Adrenal gland (tissue), 12 donors: Measurements from ENCODE around the gene RNASE9. TPM values are rescaled to one million over a fixed set of nuclear protein-coding genes. Genes with fewer than 3 reads are reported as not detected.
"Not testable (repeated sequence)": the region's sequence is repeated elsewhere in the genome, so short reads cannot be mapped to it uniquely, and the experiment has no call there.

Experiments used
- DNase-seq, 7 donors: peaks; one replicate each; pipeline ENCODE4 v3.0.0-alpha.2; 2019 to 2020
- H3K27ac ChIP-seq, 5 donors: fragments of 200-600 bp; sonication (generic) in 4 of 5; 1 replicate in 3 of 5; 2 replicates in 2 of 5; pipeline versions ENCODE4 v1.5.1 to v1.8.0; 2016 to 2020; ENCODE audit warnings: mild to moderate bottlenecking in 1 of 5
- H3K27me3 ChIP-seq: fragments of 200-600 bp; 2 replicates; pipeline ENCODE4 v1.8.0; 2021
- H3K36me3 ChIP-seq, 2 donors: fragments of 200-600 bp; replicated peaks in 1 of 2; 1 replicate in 1 of 2; 2 replicates in 1 of 2; pipeline versions ENCODE4 v1.5.1 to v1.8.0; 2018 to 2022
- H3K4me1 ChIP-seq, 2 donors: fragments of 200-600 bp; replicated peaks in 1 of 2; 1 replicate in 1 of 2; 2 replicates in 1 of 2; pipeline versions ENCODE4 v1.5.1 to v1.8.0; 2018 to 2021
- H3K4me3 ChIP-seq, 4 donors: fragments of 200-600 bp; sonication (generic) in 3 of 4; one replicate each; pipeline ENCODE4 v1.5.1; 2016 to 2018
- H3K9me3 ChIP-seq, 3 donors: fragments of 200-600 bp; sonication (generic) in 1 of 3; replicated peaks in 1 of 3; 1 replicate in 2 of 3; 2 replicates in 1 of 3; pipeline versions ENCODE4 v1.5.1 to v1.8.0; 2016 to 2021
- CTCF ChIP-seq, 6 experiments: fragments of 450-650 bp in 4 of 6; fragments of 200-600 bp in 2 of 6; sonication (generic) in 1 of 6; IDR thresholded peaks; 1 replicate in 5 of 6; 2 replicates in 1 of 6; pipeline versions ENCODE4 v1.5.1 to v1.8.0; 2016 to 2021; ENCODE audit warnings: antibody characterized with exemption in 6 of 6, mild to moderate bottlenecking in 2 of 6, moderate library complexity in 1 of 6
- POLR2A ChIP-seq, 2 donors: fragments of 450-650 bp; IDR thresholded peaks; one replicate each; pipeline ENCODE4 v1.6.1; 2017; ENCODE audit warnings: antibody characterized with exemption in 2 of 2, mild to moderate bottlenecking in 2 of 2, moderate library complexity in 1 of 2
- WGBS, 4 donors: extraction: QIAGEN DNeasy Blood & Tissue Kit in 2 of 4; methylation state at CpG; one replicate each; pipeline versions ENCODE4 v1.1.5 to v1.1.7; 2013 to 2017; 5-methylcytosine and 5-hydroxymethylcytosine counted together
- intact Hi-C, 2 donors: fragments of 100-400 bp; cut with DNase I; formaldehyde crosslinking; loops; one replicate each; pipeline versions ENCODE4 v1.14.1 to v1.15.0; 2022 to 2023
- polyA plus RNA-seq, 3 donors: library from polyadenylated mRNA; stranded (reverse); fragments of 200-250 nt in 2 of 3; fragments of 350-450 nt in 1 of 3; fragmentation: Illumina TruSeq in 1 of 3; extraction: RNeasy Lipid Tissue Mini Kit (QIAGEN cat#74804) in 1 of 3; gene quantifications; one replicate each; pipeline ENCODE4 v1.2.3, GENCODE V29; 2013 to 2014
- total RNA-seq, 9 donors: library from RNA; depleted of rRNA in 4 of 9; stranded (reverse); fragments of >200 nt in 4 of 9; fragments of 120-200 nt in 1 of 9; fragmentation: NEBNext Ultra II Directional in 1 of 9; extraction: Animal tissue kit (Norgen Biotek cat#: 25700) in 1 of 9; gene quantifications; one replicate each; pipeline versions ENCODE4 v1.1.0 to v1.2.4, GENCODE V29; 2013 to 2023
- donor health status: healthy with polysubstance abuse.
- donor health status: Bipolar disorder and iron deficiency.
- donor health status: DM: yes; HTN: yes; CAD: no.
- donor health status: DM: no; HTN: no; CAD: no.
- donor health status: DM: no; HTN: no; CAD: no.
- donor health status: DM: yes; HTN: yes; CAD: no.

Gene RNASE9
- total and polyA plus RNA-seq, 12 donors = not detected

GRCh38 chr14:20569066-20569465, 8.2 kb upstream of the RNASE9 start:
- Histone ChIP-seq H3K27me3 (no peaks in the 10 kb centered on the region), H3K4me3 (no peak overlapping the region), H3K9me3 (peaks cover 0 to 13% (median 0%) of the 10 kb centered on the region in 3 donors), H3K36me3 (no peaks in the 10 kb centered on the region), H3K4me1 (no peaks in the 10 kb centered on the region), H3K27ac (no peak overlapping the region)
- DNase-seq = no peak
- no peak for TF ChIP-seq POLR2A (IDR thresholded peaks at IDR 0.05)
- no peak for TF ChIP-seq CTCF (IDR thresholded peaks at IDR 0.05)
- intact Hi-C loops = no loop called here

GRCh38 chr14:20568393-20568792, 7.5 kb upstream of the RNASE9 start:
- intact Hi-C loops = no loop called here
- 54 to 77% (median 66%) methylated on average over 3 of the region's 3 CpGs for WGBS, 4 donors
- TF ChIP-seq CTCF (IDR thresholded peaks at IDR 0.05) = no peak
- TF ChIP-seq POLR2A (IDR thresholded peaks at IDR 0.05) = no peak
- no peaks in the 10 kb centered on the region for H3K4me1 ChIP-seq
- no peak for DNase-seq
- no peak overlapping the region for H3K4me3 ChIP-seq
- no peak overlapping the region for H3K27ac ChIP-seq
- no peaks in the 10 kb centered on the region for H3K36me3 ChIP-seq
- peaks cover 0 to 13% (median 0%) of the 10 kb centered on the region in 3 donors for H3K9me3 ChIP-seq
- no peaks in the 10 kb centered on the region for H3K27me3 ChIP-seq

- H3K27ac ChIP-seq, intact Hi-C loops, H3K36me3 ChIP-seq: not testable (repeated sequence)
Observed at GRCh38 chr14:20567199-20567598, 6.4 kb upstream of the RNASE9 start.

GRCh38 chr14:20564501-20564997, 3.7 kb upstream of the RNASE9 start:
- TF ChIP-seq CTCF (IDR thresholded peaks at IDR 0.05) (no peak), POLR2A (IDR thresholded peaks at IDR 0.05) (no peak)
- H3K27ac ChIP-seq = no peak overlapping the region
- 87 to 93% (median 90%) methylated on average over 2 of the region's 2 CpGs for WGBS, 4 donors
- peaks cover 0 to 13% (median 0%) of the 10 kb centered on the region in 3 donors for H3K9me3 ChIP-seq
- H3K27me3 ChIP-seq = no peaks in the 10 kb centered on the region
- H3K4me1 ChIP-seq = no peaks in the 10 kb centered on the region
- intact Hi-C loops = no loop called here
- DNase-seq = no peak
- H3K36me3 ChIP-seq = no peaks in the 10 kb centered on the region
- no peak overlapping the region for H3K4me3 ChIP-seq

More at GRCh38 chr14:20567199-20567598, 6.4 kb upstream of the RNASE9 start:
- H3K27me3 ChIP-seq, DNase-seq, H3K4me1 ChIP-seq, H3K4me3 ChIP-seq: not testable (repeated sequence)
- 67 to 83% (median 74%) methylated on average over 1 of the region's 1 CpG for WGBS, 4 donors
- H3K9me3 ChIP-seq = peaks cover 0 to 13% (median 0%) of the 10 kb centered on the region in 3 donors

GRCh38 chr14:20563971-20564370, 3.1 kb upstream of the RNASE9 start:
- WGBS, 4 donors = 40 to 53% (median 49%) methylated on average over 1 of the region's 1 CpG

More at GRCh38 chr14:20563971-20564370, 3.1 kb upstream of the RNASE9 start:
- no peak for DNase-seq
- TF ChIP-seq CTCF (IDR thresholded peaks at IDR 0.05) (no peak), POLR2A (IDR thresholded peaks at IDR 0.05) (no peak)
- Histone ChIP-seq H3K4me3 (no peak overlapping the region), H3K4me1 (no peaks in the 10 kb centered on the region), H3K27ac (no peak overlapping the region), H3K9me3 (peaks cover 0 to 7% (median 0%) of the 10 kb centered on the region in 3 donors), H3K36me3 (no peaks in the 10 kb centered on the region), H3K27me3 (no peaks in the 10 kb centered on the region)
- intact Hi-C loops = no loop called here
